HG03159 (cell line): ENCODE measurements around the gene MPI.

Experiments used
- ATAC-seq: cut with Tn5 transposase; IDR thresholded peaks from one replicate; pipeline ENCODE4 v1.9.1; 2021; ENCODE audit warnings: mild to moderate bottlenecking, moderate library complexity; ENCODE audit not compliant: unreplicated experiment

The MPI gene

GRCh38 chr15:74889883-74890664 lies at the start of gene MPI:
TSS of gene MPI (plus strand) at chr15:74890042. CDS start at chr15:74890074, 32 bp downstream.
- peak; percentile 89 for ATAC-seq

DNA sequence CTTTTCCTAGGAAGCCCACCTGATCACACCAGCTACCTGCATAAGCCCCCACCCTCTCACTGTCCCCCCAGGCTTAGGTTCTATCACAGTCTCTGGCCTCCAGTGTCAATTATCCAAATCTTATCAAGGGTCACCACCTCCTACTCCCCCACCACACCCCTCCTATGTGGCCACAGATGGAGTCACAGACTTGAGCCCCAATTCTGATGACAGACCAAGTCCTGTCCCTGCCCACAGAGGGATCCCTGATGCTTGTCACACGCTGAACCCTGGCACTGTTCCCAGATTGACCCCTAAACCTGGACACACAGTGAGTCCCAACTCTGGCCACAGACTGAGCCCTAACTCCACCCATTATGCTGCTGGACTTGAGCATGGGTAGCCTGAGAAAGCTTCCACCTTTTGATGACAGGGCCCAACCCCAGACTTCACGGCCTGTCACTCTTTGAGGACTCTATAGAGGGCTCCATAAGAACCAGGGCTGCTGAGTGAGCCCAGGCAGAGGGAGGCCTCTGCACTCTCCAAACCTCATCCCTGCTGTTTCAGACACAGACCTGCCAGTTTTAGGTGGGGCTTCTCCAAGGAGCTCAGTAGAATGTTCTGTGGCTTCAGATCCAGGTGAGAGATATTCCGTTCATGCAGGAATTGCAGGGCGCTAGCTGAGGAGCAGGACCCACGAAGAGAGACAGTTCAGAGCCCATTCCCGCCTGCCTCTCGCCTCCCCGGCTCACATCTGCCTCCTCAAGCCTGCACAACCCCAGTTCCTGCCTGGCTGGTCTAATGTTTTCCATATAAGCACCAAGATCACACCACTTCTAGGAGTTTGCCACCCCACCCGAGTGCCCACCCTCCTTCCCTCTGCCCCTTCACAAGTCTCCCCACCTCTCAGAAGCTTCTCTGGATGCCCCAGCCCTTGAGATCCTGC lies 48.7 kb upstream of the MPI start:
- no peak for ATAC-seq

- no peak for ATAC-seq
Observed at GRCh38 chr15:74841891-74842373, 47.9 kb upstream of the MPI start.

DNA sequence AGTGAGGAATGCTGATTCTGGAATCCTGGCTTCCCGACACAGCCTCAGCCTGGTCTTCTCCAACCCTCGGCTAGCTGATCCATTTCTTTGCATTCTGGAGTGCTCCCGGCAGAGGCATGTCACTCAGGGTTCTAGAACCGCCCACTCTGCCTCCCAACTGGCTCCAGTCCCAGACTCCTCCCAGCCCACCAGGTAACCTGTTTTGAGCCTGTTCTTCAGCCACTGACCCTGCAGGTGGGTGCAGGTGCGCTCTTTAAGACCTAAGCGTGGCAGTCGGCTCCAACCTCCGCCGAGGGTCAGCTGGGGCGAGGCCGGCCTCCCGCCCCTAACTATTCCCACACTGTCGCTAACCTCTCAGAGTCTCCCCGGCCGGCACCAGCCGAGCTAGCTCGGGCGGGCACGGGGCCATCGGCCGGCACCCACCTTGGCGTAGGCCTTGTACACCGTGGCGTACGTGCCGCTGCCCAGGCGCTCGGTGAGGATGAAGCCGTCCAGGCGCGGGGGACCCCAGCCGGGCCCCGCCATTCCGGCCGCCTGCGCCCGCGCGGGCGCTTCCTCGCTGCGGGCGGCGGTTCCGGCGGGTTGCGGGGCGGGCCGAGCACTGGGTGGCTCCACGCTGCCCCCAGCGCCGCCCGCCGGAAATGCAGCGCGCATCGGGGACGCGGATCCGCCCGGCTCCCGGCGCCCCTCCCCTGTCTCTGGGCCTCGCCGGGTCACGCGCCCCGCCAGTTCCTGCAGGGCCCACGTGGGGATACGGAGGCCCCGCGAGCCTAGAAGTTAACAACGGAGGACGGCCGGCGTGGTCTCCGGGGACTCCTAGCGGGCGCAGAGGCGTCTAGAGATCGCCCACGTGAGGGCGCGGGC lies 47.0 kb upstream of the MPI start, which contains the start of gene ULK3:
ULK3 (minus strand) TSS at position 576 of the 864 bp plus-strand sequence; CDS start at position 525, 51 bp downstream.
- ATAC-seq, result peak; percentile 77

- no peak for ATAC-seq
Observed at GRCh38 chr15:74843445-74843828, 46.4 kb upstream of the MPI start.

GRCh38 chr15:74843891-74844299 lies 45.9 kb upstream of the MPI start:
- no peak for ATAC-seq

DNA sequence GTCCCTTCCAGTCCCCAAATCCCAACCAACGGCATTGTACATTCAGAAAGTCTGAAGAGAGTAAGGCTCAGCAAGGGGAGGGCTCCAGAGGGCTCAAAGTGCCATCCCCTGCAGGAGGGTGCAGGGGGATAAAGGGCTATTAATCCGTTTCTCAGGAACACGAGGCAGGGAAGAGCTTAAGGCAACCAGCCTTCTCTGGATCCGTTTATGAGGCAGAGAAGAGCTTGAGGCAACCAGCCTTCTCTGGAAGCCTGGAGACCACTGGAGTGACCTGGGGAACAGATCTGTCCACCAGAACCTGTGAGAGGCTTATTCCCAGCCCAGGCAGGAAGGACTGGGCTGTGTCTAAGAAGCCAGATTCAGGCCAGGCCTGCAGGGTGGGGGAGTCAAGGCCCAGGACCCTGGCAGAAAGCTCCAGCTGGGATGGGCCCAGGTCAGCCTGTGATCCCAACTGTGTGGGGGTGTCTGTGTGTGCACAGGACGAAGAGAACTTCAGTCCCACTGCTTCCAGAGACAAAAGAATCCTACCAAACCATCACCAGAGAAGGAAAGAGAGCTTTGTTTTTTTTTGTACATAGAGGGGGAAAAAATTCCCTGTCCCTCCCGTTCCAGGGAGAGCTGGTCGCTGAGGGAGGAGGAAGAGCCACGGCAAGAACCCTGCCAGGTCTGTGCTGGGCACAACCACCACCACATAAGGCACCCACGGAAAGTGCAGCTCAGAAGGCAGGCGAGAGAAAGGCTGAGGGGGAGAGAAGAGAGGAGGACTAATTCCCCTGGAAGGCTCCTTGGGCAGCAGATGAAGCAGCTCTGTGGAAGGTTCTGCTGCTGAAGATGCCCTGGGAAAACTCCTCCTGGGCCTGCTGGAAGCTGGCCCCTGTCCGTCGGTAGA lies 45.3 kb upstream of the MPI start:
- ATAC-seq, result no peak

DNA sequence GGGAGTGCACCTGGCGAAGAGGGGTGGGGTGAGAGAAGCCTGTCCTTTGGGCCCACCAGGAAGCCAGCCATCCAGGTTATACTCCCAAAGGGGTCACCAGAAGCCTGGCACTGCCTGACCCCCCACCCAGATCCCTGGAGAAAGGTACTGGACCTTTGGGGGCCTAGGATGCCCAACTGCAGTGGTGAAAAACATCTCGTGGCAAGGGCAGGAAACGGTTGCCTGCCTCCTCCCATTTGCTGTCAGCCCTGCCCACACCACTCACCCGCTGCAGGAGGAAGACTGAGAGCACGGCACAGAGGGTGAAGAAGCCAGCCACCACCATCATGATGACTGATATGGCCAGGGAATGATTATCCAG lies 44.7 kb upstream of the MPI start:
- ATAC-seq, result no peak

GRCh38 chr15:74845581-74845980 lies 44.3 kb upstream of the MPI start:
- ATAC-seq, result no peak

GRCh38 chr15:74847432-74847831 lies 42.4 kb upstream of the MPI start:
- no peak for ATAC-seq

- ATAC-seq, result no peak
Observed at GRCh38 chr15:74850393-74850792, 39.4 kb upstream of the MPI start.

- ATAC-seq, result no peak
Observed at GRCh38 chr15:74851960-74852359, 37.9 kb upstream of the MPI start.

DNA sequence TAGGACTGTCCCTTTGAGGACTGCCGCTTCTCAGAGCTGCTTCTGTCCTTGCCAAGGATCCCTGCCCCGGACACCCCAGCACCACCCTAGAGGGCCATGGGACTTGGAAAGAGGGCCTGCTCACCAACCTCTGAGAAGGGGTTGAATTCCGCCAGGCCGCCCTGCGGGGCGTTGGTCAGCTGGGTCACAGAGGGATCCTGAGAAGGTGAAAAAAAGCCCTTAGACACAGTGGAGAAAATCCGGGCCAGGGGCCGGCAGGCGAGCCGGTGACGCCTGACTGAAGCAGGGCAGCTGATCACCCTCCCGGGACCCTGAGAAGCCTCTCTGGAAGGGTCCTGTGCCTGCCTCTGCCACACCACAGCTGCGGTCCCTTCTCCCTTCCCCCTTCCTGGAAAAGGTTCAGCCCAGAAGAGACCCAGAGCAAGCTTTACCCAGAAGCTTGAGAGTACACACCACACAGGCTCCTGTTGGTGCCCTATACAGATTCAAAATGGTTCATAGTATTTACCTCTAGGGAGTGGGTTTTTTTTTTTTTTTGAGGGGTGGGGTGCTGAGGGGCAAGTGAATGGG lies 35.3 kb upstream of the MPI start:
- ATAC-seq, result no peak

DNA sequence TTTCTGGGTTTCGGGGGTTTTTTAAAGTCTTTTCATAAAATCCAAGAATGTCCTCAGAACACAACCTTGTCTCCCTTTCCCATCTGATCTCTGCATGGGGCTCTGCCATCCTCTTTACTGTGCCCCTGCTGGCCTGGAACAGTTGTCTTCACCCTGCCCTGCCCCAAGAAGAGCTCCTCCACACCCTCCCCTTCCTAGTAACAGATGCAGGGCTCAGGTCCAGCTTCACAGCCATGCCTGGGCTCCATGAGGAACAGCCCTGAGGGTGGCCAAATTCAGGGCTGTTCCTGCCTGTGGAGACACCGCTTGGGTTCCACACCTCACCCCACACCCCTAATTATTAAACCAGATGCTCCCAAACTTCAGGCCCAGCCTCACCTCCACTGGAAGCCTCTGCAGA lies 34.0 kb upstream of the MPI start:
- ATAC-seq, result no peak

- ATAC-seq, result no peak
Observed at GRCh38 chr15:74856537-74856936, 33.3 kb upstream of the MPI start.

- peak; percentile 75 for ATAC-seq
Observed at GRCh38 chr15:74857082-74857655, 32.7 kb upstream of the MPI start.

GRCh38 chr15:74857671-74858368 lies 32.0 kb upstream of the MPI start:
- ATAC-seq, result peak; percentile 6

- no peak for ATAC-seq
Observed at GRCh38 chr15:74858369-74858740, 31.5 kb upstream of the MPI start.
